Keratinocyte (primary cell): ENCODE results near the gene ANKRD27. TPM values are rescaled to one million over a fixed set of nuclear protein-coding genes. Genes with fewer than 3 reads are reported as not detected.

Experiments used
- DNase-seq: peaks from one replicate; pipeline ENCODE4 v3.0.0-alpha.2; 2011; ENCODE audit warnings: low read depth, missing footprints, low spot score
- FAIRE-seq: peaks from 2 replicates; lab custom pipeline; 2011; peaks lifted over from hg19 to GRCh38; lab: Jason Lieb, UNC
- H2AFZ ChIP-seq: 2 replicates; pipeline ENCODE4 v1.6.0; 2012; ENCODE audit warnings: low read length, control low read depth, inconsistent platforms; ENCODE audit not compliant: control insufficient read depth
- H3K27ac ChIP-seq: 2 replicates; pipeline ENCODE4 v1.5.1; 2011; ENCODE audit warnings: low read length; ENCODE audit not compliant: control insufficient read depth, insufficient read depth
- H3K27me3 ChIP-seq: 3 replicates; pipeline ENCODE4 v1.6.0; 2011; ENCODE audit warnings: low read length; ENCODE audit not compliant: control insufficient read depth, insufficient read depth; ENCODE audit errors: extremely low read depth
- H3K36me3 ChIP-seq, 2 experiments: 2 replicates in 1 of 2; 3 replicates in 1 of 2; pipeline ENCODE4 v1.5.1; 2011; ENCODE audit warnings: low read length in 2 of 2, mild to moderate bottlenecking in 1 of 2; ENCODE audit not compliant: control insufficient read depth in 2 of 2, insufficient read depth in 2 of 2; ENCODE audit errors: extremely low read depth in 1 of 2
- H3K4me1 ChIP-seq: 3 replicates; pipeline ENCODE4 v1.5.1; 2011; ENCODE audit warnings: low read length; ENCODE audit not compliant: control insufficient read depth, insufficient read depth; ENCODE audit errors: extremely low read depth
- H3K4me2 ChIP-seq: 3 replicates; pipeline ENCODE4 v1.6.0; 2011; ENCODE audit warnings: low read depth, low read length; ENCODE audit not compliant: control insufficient read depth, insufficient read depth; ENCODE audit errors: extremely low read depth
- H3K4me3 ChIP-seq, 3 experiments: fragments of 200-600 bp in 1 of 3; sonication (generic) in 1 of 3; 2 replicates in 2 of 3; 3 replicates in 1 of 3; pipeline ENCODE4 v1.5.1; 2011 to 2016; ENCODE audit warnings: low read length in 3 of 3, mild to moderate bottlenecking in 3 of 3, control low read depth in 2 of 3, inconsistent platforms in 1 of 3, low read depth in 1 of 3, mixed read lengths in 1 of 3, mixed run types in 1 of 3, moderate library complexity in 1 of 3; ENCODE audit not compliant: control insufficient read depth in 2 of 3, insufficient read depth in 2 of 3; ENCODE audit errors: extremely low read depth in 1 of 3
- H3K79me2 ChIP-seq: 2 replicates; pipeline ENCODE4 v1.6.0; 2012; ENCODE audit warnings: low read length; ENCODE audit not compliant: control insufficient read depth, insufficient read depth
- H3K9ac ChIP-seq: 3 replicates; pipeline ENCODE4 v1.6.0; 2011; ENCODE audit warnings: low read length; ENCODE audit not compliant: control insufficient read depth, insufficient read depth; ENCODE audit errors: extremely low read depth
- H3K9me1 ChIP-seq: 3 replicates; pipeline ENCODE4 v1.6.0; 2011; ENCODE audit warnings: low read length; ENCODE audit not compliant: control insufficient read depth, insufficient read depth; ENCODE audit errors: extremely low read depth
- H3K9me3 ChIP-seq: 2 replicates; pipeline ENCODE4 v1.5.1; 2012; ENCODE audit warnings: low read depth, low read length; ENCODE audit not compliant: control insufficient read depth
- H4K20me1 ChIP-seq: 3 replicates; pipeline ENCODE4 v1.6.0; 2011; ENCODE audit warnings: low read length; ENCODE audit not compliant: control insufficient read depth, insufficient read depth; ENCODE audit errors: extremely low read depth
- EZH2 ChIP-seq: IDR thresholded peaks from one replicate; pipeline ENCODE4 v1.6.1; 2012; ENCODE audit warnings: inconsistent platforms, mild to moderate bottlenecking, low read length, moderate library complexity
- dilution Hi-C: fragments of 300-500 bp; cut with MboI; formaldehyde crosslinking; loops from one replicate; pipeline ENCODE4 v1.7.0; 2020; ENCODE audit warnings: low sequenced_read_pairs; ENCODE audit not compliant: extremely low pct_ligation_motif_present
- polyA plus RNA-seq, 5 experiments: library from polyadenylated mRNA; depleted of rRNA in 3 of 5; stranded (reverse) in 3 of 5; stranded (forward) in 1 of 5; unstranded in 1 of 5; fragments of >200 nt; gene quantifications; 1 replicate in 1 of 5; 2 replicates in 3 of 5; 3 replicates in 1 of 5; pipeline versions ENCODE4 v1.2.1 to v1.2.3, GENCODE V29; 2011 to 2012; ENCODE audit warnings: missing spikeins in 2 of 5, low read depth in 1 of 5, low replicate concordance in 1 of 5
- TF ChIP-seq, protein P1 (sequence below), 3 experiments: IDR thresholded peaks in 1 of 3; conservative IDR thresholded peaks in 1 of 3; optimal IDR thresholded peaks in 1 of 3; 2 replicates in 2 of 3; 3 replicates in 1 of 3; pipeline versions ENCODE3 to v1.5.1; 2011; ENCODE audit warnings: low read length in 3 of 3, mild to moderate bottlenecking in 3 of 3, moderate library complexity in 2 of 3, control low read depth in 1 of 3, inconsistent platforms in 1 of 3; ENCODE audit not compliant: insufficient read depth in 2 of 3; ENCODE audit errors: extremely low read depth in 1 of 3

ANKRD27 gene
- polyA plus RNA-seq, 1 donor (not counting 4 experiments of a cell fraction or from before 2014, with no cell fraction given), result 34.5 TPM

DNA sequence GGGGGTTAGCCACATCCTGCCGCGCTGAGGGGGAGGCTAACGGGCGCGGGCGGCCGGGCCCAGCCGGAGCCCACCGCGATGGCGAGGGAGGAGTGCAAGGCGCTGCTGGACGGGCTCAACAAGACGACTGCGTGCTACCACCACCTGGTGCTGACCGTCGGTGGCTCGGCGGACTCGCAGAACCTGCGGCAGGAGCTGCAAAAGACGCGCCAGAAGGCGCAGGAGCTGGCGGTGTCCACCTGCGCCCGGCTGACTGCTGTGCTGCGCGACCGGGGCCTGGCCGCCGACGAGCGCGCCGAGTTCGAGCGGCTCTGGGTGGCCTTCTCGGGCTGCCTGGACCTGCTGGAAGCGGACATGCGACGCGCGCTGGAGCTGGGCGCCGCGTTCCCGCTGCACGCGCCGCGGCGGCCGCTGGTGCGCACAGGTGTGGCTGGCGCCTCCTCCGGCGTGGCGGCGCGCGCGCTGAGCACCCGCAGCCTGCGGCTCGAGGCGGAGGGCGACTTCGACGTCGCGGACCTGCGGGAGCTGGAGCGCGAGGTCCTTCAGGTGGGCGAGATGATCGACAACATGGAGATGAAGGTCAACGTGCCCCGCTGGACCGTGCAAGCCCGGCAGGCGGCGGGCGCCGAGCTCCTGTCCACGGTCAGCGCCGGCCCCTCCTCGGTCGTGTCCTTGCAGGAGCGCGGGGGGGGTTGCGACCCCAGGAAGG lies 1.4 kb upstream of the ANKRD27 start:
- TF ChIP-seq, protein P1, sequence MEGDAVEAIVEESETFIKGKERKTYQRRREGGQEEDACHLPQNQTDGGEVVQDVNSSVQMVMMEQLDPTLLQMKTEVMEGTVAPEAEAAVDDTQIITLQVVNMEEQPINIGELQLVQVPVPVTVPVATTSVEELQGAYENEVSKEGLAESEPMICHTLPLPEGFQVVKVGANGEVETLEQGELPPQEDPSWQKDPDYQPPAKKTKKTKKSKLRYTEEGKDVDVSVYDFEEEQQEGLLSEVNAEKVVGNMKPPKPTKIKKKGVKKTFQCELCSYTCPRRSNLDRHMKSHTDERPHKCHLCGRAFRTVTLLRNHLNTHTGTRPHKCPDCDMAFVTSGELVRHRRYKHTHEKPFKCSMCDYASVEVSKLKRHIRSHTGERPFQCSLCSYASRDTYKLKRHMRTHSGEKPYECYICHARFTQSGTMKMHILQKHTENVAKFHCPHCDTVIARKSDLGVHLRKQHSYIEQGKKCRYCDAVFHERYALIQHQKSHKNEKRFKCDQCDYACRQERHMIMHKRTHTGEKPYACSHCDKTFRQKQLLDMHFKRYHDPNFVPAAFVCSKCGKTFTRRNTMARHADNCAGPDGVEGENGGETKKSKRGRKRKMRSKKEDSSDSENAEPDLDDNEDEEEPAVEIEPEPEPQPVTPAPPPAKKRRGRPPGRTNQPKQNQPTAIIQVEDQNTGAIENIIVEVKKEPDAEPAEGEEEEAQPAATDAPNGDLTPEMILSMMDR (optimal IDR thresholded peaks at IDR 0.05 in 1 of 3, IDR thresholded peaks at IDR 0.05 in 1 of 3, conservative IDR thresholded peaks at IDR 0.05 in 1 of 3; ENCODE audit: extremely low read depth in 1 of 3, insufficient read depth in 2 of 3, low read length in 3 of 3), result peak in 1 of 3 experiments; percentile 32
- TF ChIP-seq EZH2, result peak; percentile 84
- Histone ChIP-seq H3K79me2 (peaks cover 36% of the 10 kb centered on the region), H3K36me3 (peaks cover 0 to 6% of the 10 kb centered on the region in 2 experiments), H2AFZ (peak overlapping the region; percentile 49), H3K9me3 (no peaks in the 10 kb centered on the region), H3K4me2 (peak overlapping the region; percentile 92), H3K27ac (no peak overlapping the region), H4K20me1 (peaks cover 12% of the 10 kb centered on the region), H3K4me3 (peak overlapping the region; percentile 80 to 85 (median 84)), H3K4me1 (peaks cover 7% of the 10 kb centered on the region), H3K9ac (no peak overlapping the region), H3K27me3 (peaks cover 23% of the 10 kb centered on the region), H3K9me1 (peaks cover 4% of the 10 kb centered on the region)
- FAIRE-seq, result no peak
- dilution Hi-C loops, result no loop called here
- DNase-seq, result no peak

DNA sequence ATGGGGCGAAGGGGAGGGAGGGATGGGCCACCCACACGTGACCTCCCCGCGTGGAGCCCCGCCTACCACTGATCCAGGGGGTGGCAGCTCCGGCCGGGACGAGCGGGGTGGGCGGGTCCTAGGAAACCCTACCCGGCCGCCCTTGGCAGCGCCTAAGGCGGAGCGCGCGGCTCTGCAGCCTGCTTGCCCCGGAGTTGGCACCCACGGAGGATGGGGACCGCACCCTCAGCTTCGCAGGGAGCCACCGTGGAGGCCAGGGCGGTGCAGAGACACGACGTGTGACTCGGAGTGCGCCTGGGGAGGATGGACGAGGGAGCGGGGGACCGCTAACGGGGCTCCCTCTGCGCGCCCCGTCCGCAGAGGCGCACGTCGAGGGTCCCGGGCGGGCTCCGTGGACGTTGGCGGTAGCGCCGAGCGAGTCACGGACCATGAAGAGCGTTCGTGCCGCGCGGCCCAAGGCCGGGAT lies 773 bp upstream of the ANKRD27 start, which contains the start of gene RGS9BP:
Gene RGS9BP (plus strand): TSS at position 129 of the 466 bp plus-strand sequence. CDS start 416 bp downstream, outside the sequence.
- Histone ChIP-seq H3K36me3 (peaks cover 0 to 6% of the 10 kb centered on the region in 2 experiments), H4K20me1 (peaks cover 12% of the 10 kb centered on the region)

More for the DNA sequence above, 773 bp upstream of the ANKRD27 start, which contains the start of gene RGS9BP:
- Histone ChIP-seq H3K79me2 (peaks cover 42% of the 10 kb centered on the region), H3K4me1 (peaks cover 7% of the 10 kb centered on the region), H3K27me3 (peaks cover 23% of the 10 kb centered on the region), H3K9me1 (peaks cover 4% of the 10 kb centered on the region), H3K4me3 (peak within 1 kb of the TSS; percentile 80 to 85 (median 84)), H3K9me3 (no peaks in the 10 kb centered on the region), H3K27ac (peak within 1 kb of the TSS; percentile 63), H2AFZ (peak within 1 kb of the TSS; percentile 96), H3K4me2 (peak within 1 kb of the TSS; percentile 92), H3K9ac (peak within 1 kb of the TSS; percentile 83)
- TF ChIP-seq EZH2, result no peak
- TF ChIP-seq, protein P1 (optimal IDR thresholded peaks at IDR 0.05 in 1 of 3, IDR thresholded peaks at IDR 0.05 in 1 of 3, conservative IDR thresholded peaks at IDR 0.05 in 1 of 3; ENCODE audit: extremely low read depth in 1 of 3, insufficient read depth in 2 of 3, low read length in 3 of 3), result no peak
- DNase-seq (no peak), FAIRE-seq (no peak)
- dilution Hi-C loops, result no loop called here
